22Rv1 (cell line): ENCODE measurements around the gene SGK1.

Source experiments
- CTCF ChIP-seq: fragments of 450-650 bp; IDR thresholded peaks from 2 replicates; pipeline ENCODE4 v1.5.1; 2017; ENCODE audit warnings: mild to moderate bottlenecking
- ZFX ChIP-seq: fragments of 450-650 bp; IDR thresholded peaks from 2 replicates; pipeline ENCODE4 v1.6.1; 2017; ENCODE audit warnings: antibody characterized with exemption, borderline replicate concordance

- no peak for TF ChIP-seq CTCF
- TF ChIP-seq ZFX: no peak
Observed at GRCh38 chr6:134164300-134164699, 153.6 kb downstream of the SGK1 start.
